ENCODE results near the gene GREB1.

- TF ChIP-seq POLR2A (IDR thresholded peaks at IDR 0.05) (no peak), CTCF (IDR thresholded peaks at IDR 0.05) (no peak), EP300 (IDR thresholded peaks at IDR 0.05) (no peak)
Measured at GRCh38 chr2:11616097-11616687, 82.3 kb downstream of the GREB1 start.

All from tibial nerve (tissue), 4 donors.